SK-N-SH treated with all-trans-retinoic acid at 6 μM for 48 hours (cell line): ENCODE data around the gene NBEA.

Experiments
- ARNTL ChIP-seq: fragments of 450-650 bp; formaldehyde crosslinking; IDR thresholded peaks from 2 replicates; pipeline ENCODE4 v1.5.0; 2020; ENCODE audit warnings: low read depth, mild to moderate bottlenecking, moderate library complexity, borderline replicate concordance
- CREB5 ChIP-seq: fragments of 250-450 bp; sonication (Bioruptor Pico); IDR thresholded peaks from 2 replicates; pipeline ENCODE4 v1.5.1; 2020; ENCODE audit warnings: low read depth, mild to moderate bottlenecking, moderate library complexity
- PATZ1 ChIP-seq: fragments of 250-450 bp; sonication (Bioruptor Pico); IDR thresholded peaks from 2 replicates; pipeline ENCODE4 v1.8.0; 2020; ENCODE audit warnings: mild to moderate bottlenecking, moderate library complexity, borderline replicate concordance

GRCh38 chr13:35526577-35526976 is 584.5 kb downstream of the NBEA start:
- TF ChIP-seq CREB5 (CRISPR knock-in tag) (no peak), PATZ1 (no peak), ARNTL (CRISPR knock-in tag) (no peak)
